ENCODE data around the gene MRPL12. TPM values are rescaled to one million over a fixed set of nuclear protein-coding genes. Genes with fewer than 3 reads are reported as not detected.

Gene MRPL12
- total and polyA plus RNA-seq, 2 experiments from 2014 or later: 50.9 to 153 TPM

GRCh38 chr17:81717049-81717765 lies 14.0 kb downstream of the MRPL12 start (continued):
- TF ChIP-seq ZNF462 (CRISPR knock-in tag; IDR thresholded peaks at IDR 0.05): no peak
- TF ChIP-seq POLR2AphosphoS5 (IDR thresholded peaks at IDR 0.05; ENCODE audit: low read depth): no peak
- TF ChIP-seq ZNF114 (CRISPR knock-in tag; IDR thresholded peaks at IDR 0.05): no peak
- TF ChIP-seq CREB1 (CRISPR knock-in tag; IDR thresholded peaks at IDR 0.05; ENCODE audit: low read depth): no peak
- no peak for TF ChIP-seq REST (IDR thresholded peaks at IDR 0.05; ENCODE audit: unreplicated experiment)

Measured in GM23338 (cell line).